H1 (cell line): ENCODE measurements around the gene MICU1. TPM values are rescaled to one million over a fixed set of nuclear protein-coding genes. Genes with fewer than 3 reads are reported as not detected.

Experiments
- ATF2 ChIP-seq: IDR thresholded peaks from 2 replicates; pipeline ENCODE4 v1.6.1; 2012; ENCODE audit warnings: low read length, inconsistent platforms
- CHD2 ChIP-seq: IDR thresholded peaks from 2 replicates; pipeline ENCODE4 v1.6.1; 2012; ENCODE audit warnings: low read length, improper control_type of control experiment
- RNF2 ChIP-seq: fragments of 200-900, 300-1000 bp; sonication (generic); IDR thresholded peaks from 2 replicates; pipeline ENCODE4 v1.7.1; 2016; ENCODE audit warnings: borderline replicate concordance, low read depth, mild to moderate bottlenecking, antibody characterized with exemption, low read length; ENCODE audit not compliant: poor library complexity, severe bottlenecking; ENCODE audit errors: missing control alignments
- SIRT6 ChIP-seq: IDR thresholded peaks from one replicate; pipeline ENCODE4 v1.7.1; 2012; ENCODE audit warnings: low read length, inconsistent platforms
- YY1 ChIP-seq: IDR thresholded peaks from 2 replicates; pipeline ENCODE4 v1.6.1; 2011; ENCODE audit warnings: low read depth, mild to moderate bottlenecking, low read length
- polyA plus RNA-seq, 7 experiments: library from polyadenylated mRNA; depleted of rRNA in 3 of 7; stranded (reverse) in 5 of 7; unstranded in 2 of 7; fragments of >200 nt in 5 of 7; fragments of 200-250 nt in 2 of 7; gene quantifications; 1 replicate in 5 of 7; 2 replicates in 1 of 7; 4 replicates in 1 of 7; pipeline versions ENCODE4 v1.2.1 to v1.2.3, GENCODE V29; 2011 to 2013; ENCODE audit warnings: missing spikeins in 2 of 7, mixed read lengths in 2 of 7
- total RNA-seq: library from RNA; stranded (reverse); fragmentation: NEBNext Ultra II Directional; extraction: Animal tissue kit (Norgen Biotek cat#: 25700); gene quantifications from 2 replicates; pipeline ENCODE4 v1.2.1, GENCODE V29; 2021
- TF ChIP-seq, protein P1 (sequence below): IDR thresholded peaks from 2 replicates; pipeline ENCODE4 v1.6.1; 2012; ENCODE audit warnings: inconsistent platforms

The MICU1 gene
- total and polyA plus RNA-seq, 2 of the 8 experiments (the other 6 are each of a cell fraction or from before 2014, with no cell fraction given), result 18.0 to 36.7 TPM

- TF ChIP-seq, protein P1, sequence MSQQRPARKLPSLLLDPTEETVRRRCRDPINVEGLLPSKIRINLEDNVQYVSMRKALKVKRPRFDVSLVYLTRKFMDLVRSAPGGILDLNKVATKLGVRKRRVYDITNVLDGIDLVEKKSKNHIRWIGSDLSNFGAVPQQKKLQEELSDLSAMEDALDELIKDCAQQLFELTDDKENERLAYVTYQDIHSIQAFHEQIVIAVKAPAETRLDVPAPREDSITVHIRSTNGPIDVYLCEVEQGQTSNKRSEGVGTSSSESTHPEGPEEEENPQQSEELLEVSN, result no peak
- TF ChIP-seq YY1 (no peak), RNF2 (no peak), SIRT6 (no peak), ATF2 (no peak), CHD2 (no peak)
Measured at GRCh38 chr10:72506474-72506873, 119.4 kb downstream of the MICU1 start (continued).
